ENCODE data around the gene ZNF195.
"Not testable (repeated sequence)": the region's sequence is repeated elsewhere in the genome, so short reads cannot be mapped to it uniquely, and the experiment has no call there.

The ZNF195 gene

DNA sequence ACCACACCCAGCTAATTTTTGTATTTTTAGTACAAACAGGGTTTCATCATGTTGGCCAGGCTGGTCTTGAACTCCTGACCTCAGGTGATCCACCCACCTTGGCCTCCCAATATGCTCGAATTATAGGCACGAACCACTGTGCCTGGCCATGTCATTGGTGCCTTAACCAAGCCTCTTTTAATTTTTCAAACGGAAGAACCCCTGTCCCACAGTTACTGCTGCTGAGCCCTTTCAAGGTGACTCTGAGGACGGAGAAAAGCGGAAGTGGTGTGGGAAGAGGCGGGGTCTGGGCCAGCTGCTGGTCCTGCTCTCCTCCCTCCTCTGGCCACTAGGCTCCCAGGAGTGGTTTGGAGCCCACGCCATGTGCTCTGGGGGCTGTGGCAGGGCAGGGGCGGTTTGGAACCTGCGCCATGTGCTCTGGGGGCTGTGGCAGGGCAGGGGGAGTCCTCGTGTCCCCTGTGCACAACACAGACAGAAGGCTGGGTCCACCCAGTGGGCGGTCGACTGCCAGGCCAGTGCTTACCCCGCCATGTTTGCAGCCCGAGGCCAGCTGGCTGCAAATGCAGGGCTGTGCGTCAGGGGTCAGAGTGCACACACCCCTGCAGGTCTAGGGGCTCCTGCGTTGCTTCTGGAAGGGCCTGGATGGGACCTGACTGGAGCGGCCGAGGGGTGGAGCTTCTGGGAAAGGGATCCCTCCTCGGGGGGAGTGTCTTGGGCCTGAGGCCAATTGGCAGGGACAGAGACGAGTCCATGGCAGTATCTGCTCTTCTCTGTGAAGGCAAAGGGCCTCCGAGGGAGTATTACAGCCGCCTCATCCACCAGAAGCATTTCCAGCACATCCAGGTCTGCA is 25.4 kb upstream of the ZNF195 start:
- intact Hi-C loops (cut with DNase I), result not testable (repeated sequence)
- peak in 1 of 10 donors; percentile 32 for DNase-seq

DNA sequence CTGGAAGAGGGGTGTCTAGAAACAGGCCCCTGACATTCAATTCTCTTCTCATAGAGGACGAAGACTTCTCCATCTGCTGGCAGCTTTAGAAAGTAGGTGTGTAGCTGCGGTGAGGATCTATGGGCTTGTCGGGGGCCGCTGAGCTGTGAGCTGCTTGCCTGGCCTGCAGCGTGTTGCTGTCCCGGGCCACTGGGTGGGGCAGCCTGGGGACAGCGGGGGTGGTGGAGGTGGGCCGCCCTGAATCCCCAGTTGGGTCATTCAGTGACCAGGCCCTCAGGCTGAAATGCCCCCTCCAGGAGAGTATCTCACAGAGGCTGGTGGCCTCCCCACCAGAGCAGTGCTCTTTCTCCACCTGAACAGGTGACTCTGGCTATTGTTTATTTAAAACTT is 23.9 kb upstream of the ZNF195 start:
- intact Hi-C loops (cut with DNase I); DNase-seq: not testable (repeated sequence)

DNA sequence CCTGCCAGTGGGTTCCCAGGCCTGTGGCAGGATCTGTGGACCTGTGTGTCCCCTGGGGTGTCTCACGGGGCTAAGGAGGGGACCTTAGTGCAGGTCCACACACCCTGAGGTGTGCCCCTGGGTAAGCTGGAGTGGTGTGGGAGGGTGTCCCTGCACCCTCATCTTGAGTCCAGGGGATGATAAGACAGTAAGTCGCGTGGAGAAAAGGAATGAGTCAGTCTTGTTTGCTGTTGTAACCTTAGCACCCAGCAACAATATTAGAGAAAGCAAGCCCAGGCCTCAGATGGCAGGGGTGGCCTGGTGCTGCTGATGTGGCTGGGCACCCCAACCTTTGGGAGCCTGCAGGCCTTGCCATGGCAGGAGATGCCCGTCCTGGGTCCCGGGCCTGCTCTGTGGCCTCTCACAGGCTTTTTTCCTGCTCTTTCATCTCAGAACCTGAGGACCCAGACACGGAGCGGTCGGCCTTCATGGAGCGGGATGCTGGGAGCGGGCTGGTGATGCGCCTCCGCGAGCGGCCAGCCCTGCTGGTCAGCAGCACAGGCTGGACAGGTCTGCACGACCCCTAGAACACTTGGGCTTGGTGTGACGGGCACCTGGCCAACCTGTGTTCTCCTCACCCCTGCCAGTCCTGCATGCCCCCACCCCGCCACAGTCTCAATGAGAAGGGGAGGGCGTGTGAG is 23.4 kb upstream of the ZNF195 start:
- intact Hi-C loops (cut with DNase I), result not testable (repeated sequence)
- DNase-seq, result peak in 1 of 10 donors; percentile 61

DNA sequence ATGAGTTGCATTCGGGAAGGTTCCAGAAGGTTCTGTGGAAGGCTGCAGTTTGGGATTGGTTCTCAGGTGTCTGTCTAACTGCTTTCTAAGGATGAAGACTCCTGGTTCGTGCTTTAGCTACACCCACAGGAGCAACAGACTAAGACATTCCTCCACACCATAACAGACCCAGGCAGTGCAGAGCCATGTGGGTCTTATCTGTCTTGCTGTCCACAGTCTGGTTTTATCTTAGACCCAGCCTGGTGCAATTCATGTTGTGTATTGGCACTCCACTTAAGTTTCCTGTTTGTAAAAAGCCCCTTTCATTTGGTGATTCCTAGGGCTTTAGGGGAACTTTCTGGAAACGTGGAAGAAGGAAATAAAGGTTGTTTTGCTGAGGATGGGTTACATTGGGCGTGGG is 22.1 kb upstream of the ZNF195 start:
- DNase-seq; intact Hi-C loops (cut with DNase I): not testable (repeated sequence)

DNA sequence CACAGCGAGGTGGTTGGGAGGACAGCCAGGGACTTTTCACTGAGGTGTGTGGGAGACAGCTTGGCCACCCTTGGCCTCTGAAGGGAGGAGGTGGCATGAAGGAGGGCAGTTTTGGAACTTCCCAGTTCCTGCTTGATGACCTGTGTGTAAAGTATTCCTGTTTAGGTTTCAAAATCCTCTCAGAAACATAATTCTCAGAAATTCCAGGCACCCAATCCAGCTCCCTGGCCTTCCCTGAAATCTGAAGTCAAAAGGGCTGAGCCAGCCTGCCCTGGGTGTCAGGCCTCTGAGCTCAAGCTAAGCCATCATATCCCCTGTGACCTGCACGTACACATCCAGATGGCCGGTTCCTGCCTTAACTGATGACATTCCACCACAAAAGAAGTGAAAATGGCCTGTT is 19.6 kb upstream of the ZNF195 start:
- intact Hi-C loops (cut with DNase I), result not testable (repeated sequence)

DNA sequence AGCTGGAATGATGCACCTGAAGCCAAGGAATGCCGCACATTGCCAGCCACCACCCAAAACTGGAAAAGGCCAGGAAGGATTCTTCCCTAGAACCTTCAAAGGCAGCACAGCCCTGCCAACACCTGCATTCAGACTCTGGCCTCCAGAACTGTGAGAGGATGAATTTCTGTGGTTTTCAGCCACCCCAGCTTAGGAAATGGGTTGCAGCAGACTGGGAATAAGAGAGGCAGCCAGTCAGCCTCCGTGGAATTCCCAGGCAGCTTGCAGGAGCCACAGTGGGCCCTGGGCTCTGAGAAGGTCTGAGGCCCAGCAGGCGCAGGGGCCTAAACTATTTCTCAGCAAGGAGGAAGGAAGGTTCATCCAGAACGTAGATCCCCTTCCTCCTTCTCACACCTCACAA is 19.2 kb upstream of the ZNF195 start:
- DNase-seq; intact Hi-C loops (cut with DNase I): not testable (repeated sequence)

More for the DNA sequence above, 19.6 kb upstream of the ZNF195 start:
- DNase-seq, result not testable (repeated sequence)

DNA sequence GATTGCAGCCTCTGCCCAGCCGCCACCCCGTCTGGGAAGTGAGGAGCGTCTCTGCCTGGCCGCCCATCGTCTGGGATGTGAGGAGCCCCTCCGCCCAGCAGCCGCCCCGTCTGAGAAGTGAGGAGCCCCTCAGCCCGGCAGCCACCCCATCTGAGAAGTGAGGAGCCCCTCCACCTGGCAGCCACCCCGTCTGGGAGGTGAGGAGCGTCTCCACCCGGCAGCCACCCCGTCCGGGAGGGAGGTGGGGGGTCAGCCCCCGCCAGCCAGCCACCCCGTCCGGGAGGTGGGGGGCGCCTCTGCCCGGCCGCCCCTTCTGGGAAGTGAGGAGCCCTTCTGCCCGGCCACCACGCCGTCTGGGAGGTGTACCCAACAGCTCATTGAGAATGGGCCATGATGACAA is 18.3 kb upstream of the ZNF195 start:
- DNase-seq; intact Hi-C loops (cut with DNase I): not testable (repeated sequence)

DNA sequence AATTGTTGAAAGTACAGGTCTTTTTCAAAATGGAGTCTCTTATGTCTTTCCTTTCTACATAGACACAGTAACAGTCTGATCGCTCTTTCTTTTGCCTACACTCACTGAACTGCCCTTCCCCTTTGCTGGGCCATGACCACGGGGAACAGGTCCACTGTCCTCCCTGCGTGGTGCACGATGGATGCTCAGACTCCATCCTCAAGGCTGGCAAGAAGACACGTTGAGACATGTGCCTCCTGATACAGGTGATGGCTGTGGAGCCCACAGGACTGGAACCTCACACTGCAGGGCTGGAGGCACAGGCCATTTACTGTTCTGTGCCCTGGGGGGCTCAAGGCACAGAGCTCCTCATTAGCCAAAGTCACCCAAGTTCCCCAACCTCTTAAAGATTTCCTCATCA is 16.5 kb upstream of the ZNF195 start:
- DNase-seq; intact Hi-C loops (cut with DNase I): not testable (repeated sequence)

DNA sequence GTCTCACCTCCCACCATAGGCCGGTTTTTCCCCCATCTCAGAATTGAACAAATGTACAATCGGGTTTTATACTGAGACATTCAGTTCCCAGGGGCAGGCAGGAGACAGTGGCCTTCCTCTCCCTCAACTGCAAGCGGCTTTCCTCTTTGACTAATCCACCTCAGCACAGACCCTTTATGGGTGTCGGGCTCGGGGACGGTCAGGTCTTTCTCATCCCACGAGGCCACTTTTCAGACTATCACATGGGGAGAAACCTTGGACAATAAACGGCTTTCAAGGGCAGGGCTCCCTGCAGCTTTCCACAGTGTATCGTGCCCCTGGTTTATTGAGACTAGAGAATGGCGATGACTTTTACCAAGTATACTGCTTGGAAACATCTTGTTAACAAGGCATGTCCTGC is 16.0 kb upstream of the ZNF195 start:
- intact Hi-C loops (cut with DNase I); DNase-seq: not testable (repeated sequence)

DNA sequence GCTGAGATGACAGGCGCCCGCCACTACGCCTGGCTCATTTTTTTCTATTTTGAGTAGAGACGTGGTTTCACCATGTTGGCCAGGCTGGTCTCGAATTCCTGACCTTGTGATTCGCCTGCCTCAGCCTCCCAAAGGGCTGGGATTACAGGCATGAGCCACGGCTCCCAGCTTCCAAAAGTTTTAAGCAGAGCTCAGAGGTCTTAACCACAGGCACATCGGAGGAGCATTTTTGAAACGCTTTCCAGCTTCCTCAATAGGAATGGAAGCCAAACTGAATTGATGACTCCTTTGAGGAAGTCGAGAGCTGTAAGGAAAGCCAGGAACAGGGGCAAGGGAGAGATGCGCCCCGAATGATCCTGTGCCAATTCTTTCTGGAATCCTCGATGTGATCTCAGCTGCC is 14.5 kb upstream of the ZNF195 start:
- intact Hi-C loops (cut with DNase I); DNase-seq: not testable (repeated sequence)

DNA sequence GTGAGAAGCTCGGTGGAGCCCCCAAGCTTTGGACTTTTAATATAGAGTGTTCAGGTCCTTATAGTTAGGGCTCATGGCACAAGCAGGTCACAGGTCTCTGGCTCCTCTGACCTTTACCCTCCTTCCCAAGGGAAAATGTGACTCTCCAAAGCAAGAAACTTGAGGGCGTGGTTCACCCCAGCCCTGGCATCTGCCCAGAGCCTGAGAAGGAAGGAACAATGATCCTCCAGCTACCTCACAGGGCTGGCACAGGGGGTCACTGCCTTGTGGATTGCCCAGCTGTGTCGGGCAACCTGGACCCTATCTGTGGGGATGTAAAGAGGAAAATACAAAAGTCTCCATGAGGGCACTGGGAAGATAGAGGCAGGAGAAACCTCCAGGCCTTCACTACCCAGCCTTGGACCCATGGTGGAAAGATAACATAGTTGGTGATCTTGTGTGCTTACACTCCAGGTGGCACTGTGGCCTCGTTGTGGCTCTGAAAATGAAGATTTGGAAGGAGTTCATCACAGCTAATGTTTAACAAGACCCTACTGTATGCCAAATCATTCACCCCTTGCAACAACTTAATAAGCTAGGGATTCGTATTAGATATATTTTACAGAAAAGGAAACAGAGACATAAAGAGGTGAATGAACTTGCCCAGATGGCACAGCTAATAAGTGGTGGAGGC is 3.8 kb upstream of the ZNF195 start:
- no peak for DNase-seq
- intact Hi-C loops (cut with DNase I), result no loop called here

DNA sequence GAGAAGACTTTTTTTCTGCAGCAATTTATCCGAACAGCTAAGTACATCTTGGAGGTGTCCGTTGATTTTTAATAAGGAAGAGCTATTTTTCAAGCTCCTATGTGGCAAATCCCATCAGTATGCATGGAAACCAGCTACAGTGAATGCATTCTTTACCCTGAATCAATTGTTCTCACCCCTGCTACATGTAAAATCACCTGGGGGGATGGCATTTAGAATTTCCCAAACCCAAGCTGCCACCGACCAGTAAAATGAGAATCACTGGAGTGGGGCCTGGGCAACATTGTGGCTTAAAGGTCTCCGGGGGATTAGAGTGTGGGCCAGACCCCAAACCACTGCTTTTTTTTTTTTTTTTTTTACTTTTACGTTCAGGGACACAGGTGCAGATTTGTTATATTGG is 2.8 kb upstream of the ZNF195 start:
- intact Hi-C loops (cut with DNase I), result no loop called here
- DNase-seq, result no peak

DNA sequence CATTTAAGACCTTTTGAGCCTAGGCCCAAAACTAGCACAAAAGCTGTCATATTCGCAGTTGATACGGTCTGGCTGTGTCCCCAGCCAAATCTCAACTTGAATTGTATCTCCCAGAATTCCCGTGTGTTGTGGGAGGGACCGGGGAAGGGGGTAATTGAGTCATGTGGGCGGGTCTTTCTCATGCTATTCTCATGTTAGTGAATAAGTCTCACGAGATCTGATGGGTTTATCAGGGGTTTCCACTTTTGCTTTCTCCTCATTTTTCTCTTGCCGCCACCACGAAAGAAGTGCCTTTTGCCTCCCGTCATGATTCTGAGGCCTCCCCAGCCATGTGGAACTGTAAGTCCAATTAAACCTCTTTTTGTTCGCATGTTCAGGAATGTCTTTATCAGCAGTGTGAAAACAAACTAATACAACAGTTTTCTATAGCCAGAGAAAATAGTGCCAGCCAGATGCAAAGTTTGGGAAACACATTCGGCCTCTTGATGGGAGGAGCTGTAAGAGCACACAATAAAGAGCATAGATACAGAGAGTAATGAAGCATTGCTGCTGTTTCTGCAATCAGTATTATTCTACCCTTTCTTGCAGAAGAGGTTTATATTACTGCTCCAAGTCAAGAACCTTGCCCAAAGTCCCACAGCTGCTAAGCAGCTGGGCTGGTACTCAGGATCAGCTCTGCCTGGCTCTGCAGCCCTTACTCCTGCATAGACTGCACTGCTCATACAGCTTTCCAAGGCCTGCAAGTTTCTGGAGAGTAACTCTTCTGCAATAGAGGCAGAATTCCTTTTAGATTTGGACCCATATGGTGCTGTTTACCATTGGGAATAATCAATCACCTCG is 2.0 kb upstream of the ZNF195 start:
- no peak for DNase-seq
- intact Hi-C loops (cut with DNase I), result no loop called here

DNA sequence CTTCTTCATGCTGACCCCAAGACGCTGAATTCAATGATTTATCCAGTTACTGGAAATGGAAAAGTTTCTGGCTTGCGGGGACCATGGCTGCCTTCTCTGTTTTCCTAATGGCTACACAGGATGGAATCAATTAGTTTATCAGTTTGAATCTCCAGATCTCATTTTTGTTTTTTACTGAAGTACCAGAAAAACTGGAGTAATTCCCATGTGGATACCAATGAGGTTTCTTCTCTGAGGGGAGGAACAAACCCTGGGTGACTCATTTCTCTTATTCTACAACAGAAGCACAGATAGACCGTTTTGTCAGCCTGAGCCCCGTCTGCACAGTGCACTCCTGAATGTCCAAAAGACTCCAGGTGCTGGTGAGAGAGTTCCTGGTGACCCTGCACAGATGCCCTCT is 3.4 kb downstream of the ZNF195 start:
- intact Hi-C loops (cut with DNase I), result no loop called here
- no peak for DNase-seq

DNA sequence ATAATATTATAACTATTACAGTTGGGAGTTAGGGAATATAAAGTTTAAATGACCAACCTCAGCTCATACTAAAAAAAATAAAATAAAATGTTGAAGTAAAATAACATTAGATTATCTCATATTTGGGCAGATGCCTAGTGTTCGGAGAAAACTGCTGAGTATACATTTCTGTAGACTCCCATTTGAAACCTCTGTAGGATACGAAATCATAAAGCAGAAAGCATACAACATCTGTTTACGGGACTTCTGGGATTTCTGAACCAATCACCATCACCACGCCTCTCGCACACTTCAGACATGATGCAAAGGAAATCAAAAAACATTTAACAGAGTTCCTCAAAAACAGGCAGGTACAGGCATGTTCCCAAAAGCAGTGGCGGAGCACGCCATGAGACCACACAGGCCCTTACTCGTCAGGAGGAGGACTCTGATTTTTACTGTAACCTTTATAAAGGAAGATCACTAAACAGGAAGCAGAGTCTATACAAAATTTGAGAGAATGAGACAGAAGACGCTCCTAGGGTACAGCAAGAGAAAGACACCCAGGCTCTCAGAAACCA is 8.6 kb downstream of the ZNF195 start:
- intact Hi-C loops (cut with DNase I), result no loop called here
- no peak for DNase-seq

DNA sequence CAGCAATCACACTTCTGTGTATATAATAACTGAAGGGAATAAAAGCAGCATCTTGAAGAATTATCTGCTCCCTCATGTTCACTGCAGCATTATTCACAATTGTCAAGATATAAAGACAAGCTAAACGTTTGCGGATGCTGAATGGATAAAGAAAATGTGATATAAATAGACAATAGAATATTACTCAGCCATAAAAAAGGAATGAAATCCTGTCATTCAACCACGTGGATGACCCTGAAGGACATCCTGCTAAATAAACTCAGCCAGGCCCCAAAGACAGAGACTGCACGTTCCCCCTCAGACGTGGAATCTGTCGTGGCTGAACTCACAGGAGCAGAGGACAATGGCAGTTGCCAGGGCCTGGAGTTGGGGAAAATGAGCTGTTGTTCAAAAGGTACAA is 9.6 kb downstream of the ZNF195 start:
- intact Hi-C loops (cut with DNase I), result no loop called here
- no peak for DNase-seq

DNA sequence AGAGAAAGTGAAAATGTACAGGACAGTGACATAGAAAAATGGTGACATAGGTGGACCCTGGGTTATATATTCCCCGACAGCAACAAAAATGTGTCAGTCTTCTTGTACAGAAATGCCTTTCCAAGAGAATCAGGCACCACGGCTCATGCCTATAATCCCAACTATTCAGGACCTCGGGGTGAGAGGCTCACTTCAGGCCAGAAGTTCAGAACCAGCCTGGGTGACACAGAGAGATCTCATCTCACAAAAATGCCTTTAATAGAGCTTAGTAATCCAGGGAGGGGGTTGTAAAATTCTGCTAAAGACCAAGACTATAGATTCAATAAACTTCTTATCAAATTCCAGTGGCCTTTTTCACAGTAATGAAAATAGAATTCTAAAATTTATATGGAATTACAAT is 10.7 kb downstream of the ZNF195 start:
- no peak for DNase-seq

DNA sequence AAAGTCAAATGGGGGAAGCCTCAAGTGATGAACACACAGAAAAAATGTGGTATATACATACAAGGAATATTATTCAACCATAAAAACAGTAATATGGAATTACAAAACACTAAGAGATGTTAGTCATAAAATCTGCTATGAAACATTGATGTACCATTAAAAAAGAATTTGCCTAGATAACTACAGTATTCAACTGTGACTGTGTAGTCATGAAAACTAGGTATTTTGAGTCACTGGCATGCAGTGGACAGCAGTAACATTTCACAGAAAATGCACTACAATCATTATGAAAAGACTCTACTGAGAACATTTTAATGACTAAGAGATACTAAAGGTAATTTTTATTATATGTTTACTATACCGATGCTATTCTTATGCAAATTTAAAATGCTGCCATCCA is 11.7 kb downstream of the ZNF195 start:
- DNase-seq, result no peak
- intact Hi-C loops (cut with DNase I), result no loop called here

More for the DNA sequence above, 10.7 kb downstream of the ZNF195 start:
- intact Hi-C loops (cut with DNase I), result no loop called here

DNA sequence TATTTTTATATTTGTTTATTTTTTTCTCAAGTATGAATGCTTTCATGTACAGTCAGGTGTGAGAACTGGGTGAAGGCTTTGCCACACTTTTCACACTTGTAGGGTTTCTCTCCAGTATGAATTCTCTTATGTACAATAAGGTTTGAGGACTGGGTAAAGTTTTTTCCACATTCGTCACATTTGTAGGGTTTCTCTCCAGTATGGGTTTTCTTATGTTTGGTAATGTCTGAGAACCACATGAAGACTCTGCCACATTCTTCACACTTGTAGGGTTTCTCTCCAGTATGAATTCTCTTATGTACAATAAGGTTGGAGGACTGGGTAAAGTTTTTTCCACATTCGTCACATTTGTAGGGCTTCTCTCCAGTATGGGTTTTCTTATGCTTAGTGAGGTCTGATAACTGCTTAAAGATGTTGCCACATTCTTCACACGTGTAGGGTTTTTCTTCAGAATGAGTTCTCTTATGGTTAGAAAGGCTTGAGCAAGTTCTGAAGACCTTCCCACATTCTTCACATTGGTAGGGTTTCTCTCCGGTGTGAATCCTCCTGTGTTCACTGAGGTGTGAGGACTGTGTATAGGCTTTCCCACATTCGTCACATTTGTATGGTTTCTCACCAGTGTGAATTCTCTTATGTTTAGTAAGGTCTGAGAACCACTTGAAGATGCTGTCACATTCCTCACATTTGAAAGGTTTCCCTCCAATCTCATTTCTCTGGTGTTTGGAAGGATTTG is 19.7 kb downstream of the ZNF195 start:
- intact Hi-C loops (cut with DNase I), result no loop called here
- DNase-seq, result no peak

All from posterior cingulate gyrus (tissue), 11 donors.